GM21367 (cell line): ENCODE data around the gene CIAO2A.
"Not testable (repeated sequence)": the region's sequence is repeated elsewhere in the genome, so short reads cannot be mapped to it uniquely, and the experiment has no call there.

Experiments used
- ATAC-seq: cut with Tn5 transposase; IDR thresholded peaks from one replicate; pipeline ENCODE4 v1.9.1; 2021; ENCODE audit not compliant: unreplicated experiment

CIAO2A gene

GRCh38 chr15:64072812-64073211 lies 20.8 kb downstream of the CIAO2A start:
- ATAC-seq: no peak

- no peak for ATAC-seq
Measured at GRCh38 chr15:64071931-64072765, 21.5 kb downstream of the CIAO2A start.

- no peak for ATAC-seq
Measured at GRCh38 chr15:64070965-64071851, 22.4 kb downstream of the CIAO2A start.

GRCh38 chr15:64070106-64070505 lies 23.5 kb downstream of the CIAO2A start:
- no peak for ATAC-seq

- ATAC-seq: no peak
Measured at GRCh38 chr15:64068133-64068532, 25.5 kb downstream of the CIAO2A start.

- no peak for ATAC-seq
Measured at GRCh38 chr15:64067564-64068030, 26.0 kb downstream of the CIAO2A start.

GRCh38 chr15:64066451-64066850 lies 27.2 kb downstream of the CIAO2A start:
- ATAC-seq: no peak

GRCh38 chr15:64060716-64061115 lies 32.9 kb downstream of the CIAO2A start:
- no peak for ATAC-seq

- not testable (repeated sequence) for ATAC-seq
Measured at GRCh38 chr15:64059104-64059503, 34.5 kb downstream of the CIAO2A start.

- no peak for ATAC-seq
Measured at GRCh38 chr15:64058279-64058678, 35.4 kb downstream of the CIAO2A start.

- not testable (repeated sequence) for ATAC-seq
Measured at GRCh38 chr15:64053674-64054073, 40.0 kb downstream of the CIAO2A start.

GRCh38 chr15:64052925-64053491 lies 40.6 kb downstream of the CIAO2A start:
- ATAC-seq: no peak

- no peak for ATAC-seq
Measured at GRCh38 chr15:64051407-64052259, 42.0 kb downstream of the CIAO2A start.

GRCh38 chr15:64051093-64051402 lies 42.6 kb downstream of the CIAO2A start:
- no peak for ATAC-seq

GRCh38 chr15:64050281-64051092 lies 43.2 kb downstream of the CIAO2A start:
- ATAC-seq: no peak

GRCh38 chr15:64048781-64049460 lies 44.7 kb downstream of the CIAO2A start:
- no peak for ATAC-seq

GRCh38 chr15:64046421-64047153 lies 47.1 kb downstream of the CIAO2A start, which contains the start of gene DAPK2:
Gene DAPK2, minus strand, starts transcription at chr15:64046485. Its CDS starts 6,224 bp downstream, at chr15:64040261.
- peak; percentile 50 for ATAC-seq

- no peak for ATAC-seq
Measured at GRCh38 chr15:64045774-64046420, 47.7 kb downstream of the CIAO2A start.
